GM23338 (cell line): ENCODE results near the gene ETF1. TPM values are rescaled to one million over a fixed set of nuclear protein-coding genes. Genes with fewer than 3 reads are reported as not detected.

ENCODE experiments used
- ATAC-seq: fragments of 200-7000 bp; cut with Tn5 transposase; 3 replicates; pipeline ENCODE4 v1.9.1; 2020
- DNase-seq: peaks from one replicate; pipeline ENCODE4 v3.0.0-alpha.2; 2015; ENCODE audit warnings: low spot score
- H2AFZ ChIP-seq: fragments of 200-600 bp; sonication (generic); 2 replicates; pipeline ENCODE4 v1.8.0; 2016; ENCODE audit warnings: antibody characterized with exemption, mild to moderate bottlenecking, moderate library complexity
- H3F3A ChIP-seq: fragments of 200-600 bp; sonication (generic); replicated peaks from 2 replicates; pipeline ENCODE4 v1.8.0; 2017; ENCODE audit warnings: antibody characterized with exemption, mixed run types, low read depth
- H3K27ac ChIP-seq: fragments of 200-600 bp; sonication (generic); 2 replicates; pipeline ENCODE4 v1.6.1; 2016; ENCODE audit warnings: low read depth
- H3K27me3 ChIP-seq: fragments of 200-600 bp; sonication (generic); 2 replicates; pipeline ENCODE4 v1.8.0; 2016; ENCODE audit warnings: mild to moderate bottlenecking, mixed run types, moderate library complexity; ENCODE audit not compliant: insufficient read depth
- H3K36me3 ChIP-seq: fragments of 200-600 bp; sonication (generic); 2 replicates; pipeline ENCODE4 v1.8.0; 2016; ENCODE audit warnings: mild to moderate bottlenecking; ENCODE audit not compliant: insufficient read depth
- H3K4me1 ChIP-seq: fragments of 200-600 bp; sonication (generic); 2 replicates; pipeline ENCODE4 v1.8.0; 2016; ENCODE audit warnings: mild to moderate bottlenecking, moderate library complexity; ENCODE audit not compliant: insufficient read depth
- H3K4me2 ChIP-seq: fragments of 200-600 bp; sonication (generic); 2 replicates; pipeline ENCODE4 v1.7.1; 2017; ENCODE audit warnings: mixed run types
- H3K4me3 ChIP-seq: fragments of 200-600 bp; sonication (generic); 2 replicates; pipeline ENCODE4 v1.6.1; 2016; ENCODE audit warnings: mixed run types
- H3K79me2 ChIP-seq: fragments of 200-600 bp; sonication (generic); replicated peaks from 2 replicates; pipeline ENCODE4 v1.8.0; 2017; ENCODE audit warnings: mild to moderate bottlenecking; ENCODE audit not compliant: insufficient read depth
- H3K9me2 ChIP-seq: fragments of 200-600 bp; sonication (generic); 2 replicates; pipeline ENCODE4 v1.8.0; 2017; ENCODE audit not compliant: insufficient read depth
- H4K20me1 ChIP-seq: fragments of 200-600 bp; sonication (generic); replicated peaks from 2 replicates; pipeline ENCODE4 v1.8.0; 2017; ENCODE audit warnings: mild to moderate bottlenecking; ENCODE audit not compliant: insufficient read depth
- H3K27ac Mint-ChIP-seq: 2 replicates; pipeline ENCODE4 v1.8.0; 2020; ENCODE audit warnings: inconsistent platforms, mild to moderate bottlenecking, moderate library complexity, mixed read lengths
- H3K27me3 Mint-ChIP-seq: 3 replicates; pipeline ENCODE4 v1.8.0; 2022; ENCODE audit warnings: low read depth, mild to moderate bottlenecking, moderate library complexity, mixed read lengths, inconsistent platforms; ENCODE audit not compliant: insufficient read depth, poor library complexity
- H3K36me3 Mint-ChIP-seq: 3 replicates; pipeline ENCODE4 v1.8.0; 2021; ENCODE audit warnings: low read depth, mild to moderate bottlenecking, inconsistent platforms, moderate library complexity, mixed read lengths
- H3K4me1 Mint-ChIP-seq: 3 replicates; pipeline ENCODE4 v1.8.0; 2020; ENCODE audit warnings: mild to moderate bottlenecking, inconsistent platforms, mixed read lengths
- H3K4me3 Mint-ChIP-seq: 3 replicates; pipeline ENCODE4 v1.8.0; 2021; ENCODE audit warnings: moderate library complexity, mild to moderate bottlenecking, inconsistent platforms, mixed read lengths
- H3K9me3 Mint-ChIP-seq: 3 replicates; pipeline ENCODE4 v1.8.0; 2020; ENCODE audit warnings: moderate library complexity, mild to moderate bottlenecking, inconsistent platforms, mixed read lengths
- CREB1 ChIP-seq: fragments of 250-450 bp; sonication (Bioruptor Pico); IDR thresholded peaks from 2 replicates; pipeline ENCODE4 v1.5.0; 2020; ENCODE audit warnings: low read depth, mild to moderate bottlenecking, moderate library complexity
- CTCF ChIP-seq, 2 experiments: fragments of 200-600 bp in 1 of 2; sonication (generic) in 1 of 2; conservative IDR thresholded peaks; 2 replicates each; pipeline versions ENCODE4 v1.5.1 to v1.6.1; 2016 to 2017; ENCODE audit warnings: antibody characterized with exemption in 2 of 2, low read depth in 2 of 2, mild to moderate bottlenecking in 2 of 2, moderate library complexity in 1 of 2
- EZH2 ChIP-seq: fragments of 200-600 bp; sonication (generic); IDR thresholded peaks from one replicate; pipeline ENCODE4 v1.8.0; 2017; ENCODE audit warnings: antibody characterized with exemption, mild to moderate bottlenecking, low read depth; ENCODE audit not compliant: unreplicated experiment
- JUNB ChIP-seq: IDR thresholded peaks from one replicate; pipeline ENCODE4 v1.6.1; 2016; ENCODE audit warnings: antibody characterized with exemption; ENCODE audit not compliant: unreplicated experiment
- NANOG ChIP-seq: IDR thresholded peaks from 2 replicates; pipeline ENCODE4 v1.6.1; 2016; ENCODE audit warnings: antibody characterized with exemption, borderline replicate concordance
- POLR2AphosphoS5 ChIP-seq: IDR thresholded peaks from 2 replicates; pipeline ENCODE4 v1.6.1; 2016; ENCODE audit warnings: antibody characterized with exemption, low read depth
- ZNF331 ChIP-seq: fragments of 250-450 bp; sonication (Bioruptor Pico); IDR thresholded peaks from 2 replicates; pipeline ENCODE4 v1.5.0; 2020; ENCODE audit warnings: low read depth, mild to moderate bottlenecking, moderate library complexity
- polyA plus RNA-seq: library from polyadenylated mRNA; unstranded; fragments of >200 nt; fragmentation: Nextera tagmentation; extraction: Ambion mirVana; gene quantifications from 2 replicates; pipeline ENCODE4 v1.2.1, GENCODE V29; 2016
- total RNA-seq: library from RNA; depleted of rRNA; stranded (reverse); fragments of >200 nt; shearing (Covaris generic); gene quantifications from 2 replicates; pipeline ENCODE4 v1.2.3, GENCODE V29; 2014
- TF ChIP-seq, protein P1 (sequence below): IDR thresholded peaks from one replicate; pipeline ENCODE4 v1.6.1; 2018; ENCODE audit warnings: antibody characterized with exemption; ENCODE audit not compliant: unreplicated experiment
- TF ChIP-seq, protein P2 (sequence below): fragments of 250-450 bp; sonication (Bioruptor Pico); IDR thresholded peaks from 2 replicates; pipeline ENCODE4 v1.5.0; 2020; ENCODE audit warnings: mild to moderate bottlenecking, moderate library complexity

ETF1 gene
- total and polyA plus RNA-seq, 2 experiments from 2014 or later, result 68.9 to 136 TPM

DNA sequence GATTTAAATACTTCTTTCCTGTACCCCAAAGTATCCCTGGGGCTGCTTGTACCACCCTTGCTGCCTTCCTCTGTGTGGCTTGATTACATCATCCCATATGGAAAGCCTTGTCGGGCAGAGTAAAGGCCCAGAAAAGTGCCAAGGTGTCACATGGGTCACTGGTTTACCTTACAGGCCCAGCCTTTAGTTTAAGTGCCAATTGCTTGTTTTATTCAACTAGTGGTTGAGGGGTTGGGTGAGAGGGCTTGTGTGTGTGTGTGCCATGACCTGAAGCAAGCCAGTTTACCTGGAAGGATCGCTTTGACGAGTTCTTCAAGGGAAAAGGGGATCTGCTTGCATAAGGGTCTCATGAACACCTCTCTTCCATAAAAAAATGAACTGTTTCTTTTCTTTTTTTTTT lies 39.9 kb upstream of the ETF1 start:
- Mint-ChIP-seq H3K27ac (no peak overlapping the region), H3K9me3 (no peaks in the 10 kb centered on the region), H3K4me1 (no peaks in the 10 kb centered on the region), H3K4me3 (no peak overlapping the region), H3K27me3 (no peaks in the 10 kb centered on the region), H3K36me3 (no peaks in the 10 kb centered on the region)
- Histone ChIP-seq H4K20me1 (no peaks in the 10 kb centered on the region; the same call in 1 of the 2 replicates), H3K9me2 (no peaks in the 10 kb centered on the region), H3K27me3 (no peaks in the 10 kb centered on the region), H3K36me3 (no peaks in the 10 kb centered on the region), H3K79me2 (no peaks in the 10 kb centered on the region), H3K27ac (no peak overlapping the region), H2AFZ (no peak overlapping the region), H3F3A (no peaks in the 10 kb centered on the region), H3K4me1 (no peaks in the 10 kb centered on the region), H3K4me2 (no peak overlapping the region), H3K4me3 (no peak overlapping the region)
- no peak for ATAC-seq
- no peak for DNase-seq
- TF ChIP-seq, protein P1, sequence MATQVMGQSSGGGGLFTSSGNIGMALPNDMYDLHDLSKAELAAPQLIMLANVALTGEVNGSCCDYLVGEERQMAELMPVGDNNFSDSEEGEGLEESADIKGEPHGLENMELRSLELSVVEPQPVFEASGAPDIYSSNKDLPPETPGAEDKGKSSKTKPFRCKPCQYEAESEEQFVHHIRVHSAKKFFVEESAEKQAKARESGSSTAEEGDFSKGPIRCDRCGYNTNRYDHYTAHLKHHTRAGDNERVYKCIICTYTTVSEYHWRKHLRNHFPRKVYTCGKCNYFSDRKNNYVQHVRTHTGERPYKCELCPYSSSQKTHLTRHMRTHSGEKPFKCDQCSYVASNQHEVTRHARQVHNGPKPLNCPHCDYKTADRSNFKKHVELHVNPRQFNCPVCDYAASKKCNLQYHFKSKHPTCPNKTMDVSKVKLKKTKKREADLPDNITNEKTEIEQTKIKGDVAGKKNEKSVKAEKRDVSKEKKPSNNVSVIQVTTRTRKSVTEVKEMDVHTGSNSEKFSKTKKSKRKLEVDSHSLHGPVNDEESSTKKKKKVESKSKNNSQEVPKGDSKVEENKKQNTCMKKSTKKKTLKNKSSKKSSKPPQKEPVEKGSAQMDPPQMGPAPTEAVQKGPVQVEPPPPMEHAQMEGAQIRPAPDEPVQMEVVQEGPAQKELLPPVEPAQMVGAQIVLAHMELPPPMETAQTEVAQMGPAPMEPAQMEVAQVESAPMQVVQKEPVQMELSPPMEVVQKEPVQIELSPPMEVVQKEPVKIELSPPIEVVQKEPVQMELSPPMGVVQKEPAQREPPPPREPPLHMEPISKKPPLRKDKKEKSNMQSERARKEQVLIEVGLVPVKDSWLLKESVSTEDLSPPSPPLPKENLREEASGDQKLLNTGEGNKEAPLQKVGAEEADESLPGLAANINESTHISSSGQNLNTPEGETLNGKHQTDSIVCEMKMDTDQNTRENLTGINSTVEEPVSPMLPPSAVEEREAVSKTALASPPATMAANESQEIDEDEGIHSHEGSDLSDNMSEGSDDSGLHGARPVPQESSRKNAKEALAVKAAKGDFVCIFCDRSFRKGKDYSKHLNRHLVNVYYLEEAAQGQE, result no peak
- no peak for TF ChIP-seq EZH2
- TF ChIP-seq ZNF331, result no peak

GRCh38 chr5:138580777-138581176 lies 37.7 kb upstream of the ETF1 start:
- ATAC-seq, result no peak
- Mint-ChIP-seq H3K4me1 (peaks cover 6% of the 10 kb centered on the region), H3K27ac (no peak overlapping the region), H3K4me3 (no peak overlapping the region), H3K9me3 (peaks cover 4% of the 10 kb centered on the region; the same call in 1 of the 3 replicates), H3K27me3 (peaks cover 7% of the 10 kb centered on the region), H3K36me3 (peaks cover 6% of the 10 kb centered on the region; the same call in 1 of the 3 replicates)
- Histone ChIP-seq H3K4me3 (no peak overlapping the region), H3K27ac (no peak overlapping the region), H3K4me1 (no peaks in the 10 kb centered on the region), H3K9me2 (no peaks in the 10 kb centered on the region), H2AFZ (no peak overlapping the region), H3K27me3 (no peaks in the 10 kb centered on the region), H3K79me2 (no peaks in the 10 kb centered on the region), H3K4me2 (no peak overlapping the region), H3K36me3 (no peaks in the 10 kb centered on the region), H3F3A (0 out of 2 replicates have a peak, but pooled peaks cover 8% of the 10 kb centered on the region), H4K20me1 (no peaks in the 10 kb centered on the region)
- DNase-seq, result no peak
- TF ChIP-seq CREB1 (no peak), JUNB (no peak), NANOG (no peak), POLR2AphosphoS5 (no peak), CTCF (conservative IDR thresholded peaks at IDR 0.05; ENCODE audit: low read depth in 2 of 2) (no peak)
- TF ChIP-seq, protein P2, sequence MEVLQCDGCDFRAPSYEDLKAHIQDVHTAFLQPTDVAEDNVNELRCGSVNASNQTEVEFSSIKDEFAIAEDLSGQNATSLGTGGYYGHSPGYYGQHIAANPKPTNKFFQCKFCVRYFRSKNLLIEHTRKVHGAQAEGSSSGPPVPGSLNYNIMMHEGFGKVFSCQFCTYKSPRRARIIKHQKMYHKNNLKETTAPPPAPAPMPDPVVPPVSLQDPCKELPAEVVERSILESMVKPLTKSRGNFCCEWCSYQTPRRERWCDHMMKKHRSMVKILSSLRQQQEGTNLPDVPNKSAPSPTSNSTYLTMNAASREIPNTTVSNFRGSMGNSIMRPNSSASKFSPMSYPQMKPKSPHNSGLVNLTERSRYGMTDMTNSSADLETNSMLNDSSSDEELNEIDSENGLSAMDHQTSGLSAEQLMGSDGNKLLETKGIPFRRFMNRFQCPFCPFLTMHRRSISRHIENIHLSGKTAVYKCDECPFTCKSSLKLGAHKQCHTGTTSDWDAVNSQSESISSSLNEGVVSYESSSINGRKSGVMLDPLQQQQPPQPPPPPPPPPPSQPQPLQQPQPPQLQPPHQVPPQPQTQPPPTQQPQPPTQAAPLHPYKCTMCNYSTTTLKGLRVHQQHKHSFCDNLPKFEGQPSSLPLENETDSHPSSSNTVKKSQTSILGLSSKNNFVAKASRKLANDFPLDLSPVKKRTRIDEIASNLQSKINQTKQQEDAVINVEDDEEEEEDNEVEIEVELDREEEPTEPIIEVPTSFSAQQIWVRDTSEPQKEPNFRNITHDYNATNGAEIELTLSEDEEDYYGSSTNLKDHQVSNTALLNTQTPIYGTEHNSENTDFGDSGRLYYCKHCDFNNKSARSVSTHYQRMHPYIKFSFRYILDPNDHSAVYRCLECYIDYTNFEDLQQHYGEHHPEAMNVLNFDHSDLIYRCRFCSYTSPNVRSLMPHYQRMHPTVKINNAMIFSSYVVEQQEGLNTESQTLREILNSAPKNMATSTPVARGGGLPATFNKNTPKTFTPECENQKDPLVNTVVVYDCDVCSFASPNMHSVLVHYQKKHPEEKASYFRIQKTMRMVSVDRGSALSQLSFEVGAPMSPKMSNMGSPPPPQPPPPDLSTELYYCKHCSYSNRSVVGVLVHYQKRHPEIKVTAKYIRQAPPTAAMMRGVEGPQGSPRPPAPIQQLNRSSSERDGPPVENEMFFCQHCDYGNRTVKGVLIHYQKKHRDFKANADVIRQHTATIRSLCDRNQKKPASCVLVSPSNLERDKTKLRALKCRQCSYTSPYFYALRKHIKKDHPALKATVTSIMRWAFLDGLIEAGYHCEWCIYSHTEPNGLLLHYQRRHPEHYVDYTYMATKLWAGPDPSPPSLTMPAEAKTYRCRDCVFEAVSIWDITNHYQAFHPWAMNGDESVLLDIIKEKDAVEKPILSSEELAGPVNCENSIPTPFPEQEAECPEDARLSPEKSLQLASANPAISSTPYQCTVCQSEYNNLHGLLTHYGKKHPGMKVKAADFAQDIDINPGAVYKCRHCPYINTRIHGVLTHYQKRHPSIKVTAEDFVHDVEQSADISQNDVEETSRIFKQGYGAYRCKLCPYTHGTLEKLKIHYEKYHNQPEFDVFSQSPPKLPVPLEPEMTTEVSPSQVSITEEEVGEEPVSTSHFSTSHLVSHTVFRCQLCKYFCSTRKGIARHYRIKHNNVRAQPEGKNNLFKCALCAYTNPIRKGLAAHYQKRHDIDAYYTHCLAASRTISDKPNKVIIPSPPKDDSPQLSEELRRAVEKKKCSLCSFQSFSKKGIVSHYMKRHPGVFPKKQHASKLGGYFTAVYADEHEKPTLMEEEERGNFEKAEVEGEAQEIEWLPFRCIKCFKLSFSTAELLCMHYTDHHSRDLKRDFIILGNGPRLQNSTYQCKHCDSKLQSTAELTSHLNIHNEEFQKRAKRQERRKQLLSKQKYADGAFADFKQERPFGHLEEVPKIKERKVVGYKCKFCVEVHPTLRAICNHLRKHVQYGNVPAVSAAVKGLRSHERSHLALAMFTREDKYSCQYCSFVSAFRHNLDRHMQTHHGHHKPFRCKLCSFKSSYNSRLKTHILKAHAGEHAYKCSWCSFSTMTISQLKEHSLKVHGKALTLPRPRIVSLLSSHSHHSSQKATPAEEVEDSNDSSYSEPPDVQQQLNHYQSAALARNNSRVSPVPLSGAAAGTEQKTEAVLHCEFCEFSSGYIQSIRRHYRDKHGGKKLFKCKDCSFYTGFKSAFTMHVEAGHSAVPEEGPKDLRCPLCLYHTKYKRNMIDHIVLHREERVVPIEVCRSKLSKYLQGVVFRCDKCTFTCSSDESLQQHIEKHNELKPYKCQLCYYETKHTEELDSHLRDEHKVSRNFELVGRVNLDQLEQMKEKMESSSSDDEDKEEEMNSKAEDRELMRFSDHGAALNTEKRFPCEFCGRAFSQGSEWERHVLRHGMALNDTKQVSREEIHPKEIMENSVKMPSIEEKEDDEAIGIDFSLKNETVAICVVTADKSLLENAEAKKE (CRISPR knock-in tag), result no peak
